Measurements from ENCODE around the gene SERTAD1.

The SERTAD1 gene

GRCh38 chr19:40374084-40374483 is 51.7 kb downstream of the SERTAD1 start:
- no peak for DNase-seq

GRCh38 chr19:40371802-40372122 is 54.0 kb downstream of the SERTAD1 start:
- no peak for DNase-seq

All from CD4-positive, alpha-beta T cell treated with Interleukin-4 for 1 hour (primary cell).